ENCODE results near the gene PTPRH. TPM values are rescaled to one million over a fixed set of nuclear protein-coding genes. Genes with fewer than 3 reads are reported as not detected.

Gene PTPRH
- polyA plus RNA-seq, 1 of the 3 experiments (the other 2 are of a cell fraction) = 1.1 TPM

DNA sequence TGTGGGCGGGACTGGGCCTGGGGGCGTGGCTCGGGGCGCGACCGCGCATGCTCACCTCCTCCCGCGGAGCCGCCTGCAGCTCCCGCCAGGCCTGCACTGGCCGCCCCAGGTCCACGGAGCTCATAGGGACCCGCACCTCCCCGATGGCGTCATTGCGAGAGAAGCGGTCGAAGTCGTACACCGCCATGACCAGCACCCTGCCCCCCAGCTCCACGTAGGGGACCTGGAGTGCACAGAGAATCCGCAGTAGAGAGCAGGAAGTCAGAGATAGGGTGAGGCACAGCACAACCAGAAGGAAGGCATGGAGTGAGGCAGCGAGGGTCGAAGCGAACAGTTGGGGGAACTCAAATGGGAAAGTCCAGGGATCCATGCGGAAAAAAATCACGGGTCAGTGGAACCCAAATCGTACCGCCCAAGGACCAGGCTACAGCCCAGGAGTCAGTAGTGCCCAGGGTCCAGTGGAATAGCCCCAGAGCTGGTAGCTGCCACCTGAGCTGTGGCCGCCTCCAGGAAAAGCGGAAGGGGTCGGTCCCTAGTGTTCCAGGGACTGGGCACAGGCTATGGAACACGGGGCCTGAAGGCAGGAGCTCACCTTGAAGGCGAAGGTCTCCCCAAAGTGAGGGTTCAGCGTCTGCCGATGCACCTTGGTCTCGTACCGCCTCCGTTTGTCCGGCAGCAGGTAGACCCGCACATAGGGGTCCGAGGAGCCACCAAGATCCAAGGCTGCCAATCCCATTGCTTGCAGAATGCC lies 34.0 kb downstream of the PTPRH start (continued):
- TF ChIP-seq ZBTB33 (IDR thresholded peaks at IDR 0.05; ENCODE audit: borderline replicate concordance, low read depth) (no peak), RAD21 (IDR thresholded peaks at IDR 0.05; ENCODE audit: low read length) (no peak), TAF1 (IDR thresholded peaks at IDR 0.05; ENCODE audit: borderline replicate concordance, low read depth, low read length) (no peak), ELF1 (IDR thresholded peaks at IDR 0.05) (no peak), FOXJ3 (CRISPR knock-in tag; IDR thresholded peaks at IDR 0.05) (no peak)

DNA sequence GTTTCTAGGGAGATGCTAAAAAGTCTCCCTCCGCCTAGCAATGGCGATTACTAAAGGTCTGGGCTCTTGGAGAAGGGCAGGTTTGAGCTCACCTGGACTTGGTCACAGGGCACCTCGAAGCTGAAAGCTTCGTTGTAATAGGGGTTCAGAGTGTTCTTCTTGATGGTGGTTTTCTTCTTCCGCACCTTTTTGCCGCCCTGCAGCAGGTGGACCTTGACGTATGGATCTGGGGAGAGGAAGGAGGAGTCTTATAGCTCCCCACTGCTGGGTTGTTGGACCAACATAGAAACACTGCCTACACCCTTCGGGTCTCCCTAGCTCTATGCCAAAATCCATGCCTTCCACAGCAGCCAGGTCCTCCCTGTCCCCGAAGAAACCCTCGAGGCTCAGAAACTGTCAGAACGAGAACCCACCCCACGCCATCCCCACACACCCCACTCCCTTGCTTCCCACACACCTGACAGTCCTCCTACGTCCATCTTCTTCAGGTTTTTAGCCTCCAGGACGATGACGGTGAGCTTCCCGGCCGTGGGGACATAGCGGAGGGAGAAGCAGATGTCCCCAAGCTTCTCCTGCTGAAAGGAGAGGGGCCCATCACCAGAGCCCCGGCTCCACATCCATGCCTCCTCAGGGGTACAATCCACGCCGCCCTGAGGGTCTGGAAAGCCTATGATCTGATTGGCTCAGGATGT lies 34.7 kb downstream of the PTPRH start:
- no peak for TF ChIP-seq YY1 (IDR thresholded peaks at IDR 0.05; ENCODE audit: low read depth)
- TF ChIP-seq NFIC (IDR thresholded peaks at IDR 0.05; ENCODE audit: borderline replicate concordance) = no peak
- no peak for TF ChIP-seq TCF12 (IDR thresholded peaks at IDR 0.05)
- TF ChIP-seq, protein P1, sequence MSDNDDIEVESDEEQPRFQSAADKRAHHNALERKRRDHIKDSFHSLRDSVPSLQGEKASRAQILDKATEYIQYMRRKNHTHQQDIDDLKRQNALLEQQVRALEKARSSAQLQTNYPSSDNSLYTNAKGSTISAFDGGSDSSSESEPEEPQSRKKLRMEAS (IDR thresholded peaks at IDR 0.05; ENCODE audit: low read depth) = no peak
- no peak for TF ChIP-seq RAD21 (IDR thresholded peaks at IDR 0.05; ENCODE audit: low read length)
- no peak for TF ChIP-seq MEF2A (IDR thresholded peaks at IDR 0.05; ENCODE audit: borderline replicate concordance, low read depth)
- no peak for TF ChIP-seq GATA2 (CRISPR knock-in tag; IDR thresholded peaks at IDR 0.05)
- no peak for TF ChIP-seq ZBTB33 (IDR thresholded peaks at IDR 0.05; ENCODE audit: borderline replicate concordance, low read depth)
- no peak for TF ChIP-seq NRF1 (IDR thresholded peaks at IDR 0.05; ENCODE audit: low read depth, low read length)
- TF ChIP-seq FOXJ3 (CRISPR knock-in tag; IDR thresholded peaks at IDR 0.05) = no peak
- no peak for TF ChIP-seq JUND (IDR thresholded peaks at IDR 0.05)
- TF ChIP-seq USF1 (IDR thresholded peaks at IDR 0.05; ENCODE audit: borderline replicate concordance, low read depth) = no peak
- no peak for TF ChIP-seq FOSL2 (IDR thresholded peaks at IDR 0.05; ENCODE audit: borderline replicate concordance, low read depth)
- TF ChIP-seq RCOR1 (IDR thresholded peaks at IDR 0.05; ENCODE audit: low read length) = no peak
- TF ChIP-seq EP300 (IDR thresholded peaks at IDR 0.05; ENCODE audit: borderline replicate concordance in 1 of 2, low read depth in 1 of 2, low read length in 1 of 2) = no peak
- TF ChIP-seq POLR2AphosphoS5 (IDR thresholded peaks at IDR 0.05; ENCODE audit: low read depth, low read length) = no peak
- no peak for TF ChIP-seq REST (IDR thresholded peaks at IDR 0.05; ENCODE audit: low read depth, low read length)
- ChIA-PET POLR2A (interaction anchor here (0.8 kb wide), 1 partner anchor 42 kb away, joined by 3 read pairs; no protein-coding TSS in a partner anchor), CTCF (interaction anchor here (0.6 to 1.9 kb wide), 5 partner anchors 9 to 293 kb away, joined by 3 to 7 read pairs (median 3); no protein-coding TSS in a partner anchor)
- H3K9me3 ChIP-seq = no peaks in the 10 kb centered on the region
- no peaks in the 10 kb centered on the region for H3K79me2 ChIP-seq (ENCODE audit: insufficient read depth)
- no peak overlapping the region for H3K9ac ChIP-seq
- no peak overlapping the region for H2AFZ ChIP-seq (ENCODE audit: low read depth)
- peaks cover 0 to 5% of the 10 kb centered on the region in 2 experiments; a peak in 1 of 4 replicates for H3K4me1 ChIP-seq (ENCODE audit: control insufficient read depth in 1 of 2, insufficient read depth in 2 of 2, low read depth in 1 of 2, low read length in 1 of 2)
- no peaks in the 10 kb centered on the region for H3F3A ChIP-seq (replicated peaks; ENCODE audit: insufficient read depth)
- H3K9me2 ChIP-seq = no peaks in the 10 kb centered on the region
- no peak overlapping the region for H3K4me2 ChIP-seq
- H3K27ac ChIP-seq (ENCODE audit: low read depth in 2 of 2, low read length in 1 of 2) = no peak overlapping the region
- no peaks in the 10 kb centered on the region for H3K36me3 ChIP-seq (replicated peaks in 1 of 2; ENCODE audit: control insufficient read depth in 1 of 2, insufficient read depth in 2 of 2, low read length in 1 of 2)
- no peak for DNase-seq
- H4K20me1 ChIP-seq (ENCODE audit: insufficient read depth) = no peaks in the 10 kb centered on the region
- H3K4me3 ChIP-seq (ENCODE audit: low read depth in 2 of 2, low read length in 1 of 2) = no peak overlapping the region
- H3K27me3 ChIP-seq (ENCODE audit: insufficient read depth) = peaks cover 24% of the 10 kb centered on the region; the same call in 1 of the 2 replicates
- 78% methylated on average over 16 of the region's 21 CpGs for WGBS (ENCODE audit: low lambda C conversion rate)

Measured in SK-N-SH (cell line).